Measurements from ENCODE around the gene DNMT3B. TPM values are rescaled to one million over a fixed set of nuclear protein-coding genes. Genes with fewer than 3 reads are reported as not detected.

Gene DNMT3B
- total and polyA plus RNA-seq, 3 donors from 2014 or later: 8.1 to 22.0 (median 20.6) TPM

GRCh38 chr20:32841632-32842031 lies 79.4 kb downstream of the DNMT3B start:
- DNase-seq: no peak
- WGBS, 2 donors: 82 to 88% methylated on average over 1 to 2 of the region's 2 CpGs
- H3K27me3 ChIP-seq: no peaks in the 10 kb centered on the region
- H3K9me3 ChIP-seq: no peaks in the 10 kb centered on the region
- no peaks in the 10 kb centered on the region for H3K4me1 ChIP-seq
- TF ChIP-seq POLR2A (IDR thresholded peaks at IDR 0.05): no peak
- no peak for TF ChIP-seq CTCF (IDR thresholded peaks at IDR 0.05)
- H3K27ac ChIP-seq: no peak overlapping the region
- no peaks in the 10 kb centered on the region for H3K36me3 ChIP-seq (ENCODE audit: low read depth, missing control alignments)
- no peak overlapping the region for H3K4me3 ChIP-seq
- intact Hi-C loops (cut with DNase I; ENCODE audit: low total_unique reads): no loop called here

GRCh38 chr20:32842688-32843524 lies 80.7 kb downstream of the DNMT3B start:
- 86 to 89% methylated on average over 8 of the region's 8 CpGs for WGBS, 2 donors
- TF ChIP-seq CTCF (IDR thresholded peaks at IDR 0.05) (no peak), POLR2A (IDR thresholded peaks at IDR 0.05) (no peak)
- H3K4me1 ChIP-seq: peaks cover 5% of the 10 kb centered on the region
- intact Hi-C loops (cut with DNase I; ENCODE audit: low total_unique reads): no loop called here
- H3K4me3 ChIP-seq: no peak overlapping the region
- no peaks in the 10 kb centered on the region for H3K9me3 ChIP-seq
- H3K27me3 ChIP-seq: no peaks in the 10 kb centered on the region
- no peaks in the 10 kb centered on the region for H3K36me3 ChIP-seq (ENCODE audit: low read depth, missing control alignments)
- H3K27ac ChIP-seq: no peak overlapping the region
- no peak for DNase-seq

GRCh38 chr20:32845786-32846185 lies 83.6 kb downstream of the DNMT3B start:
- Histone ChIP-seq H3K4me3 (no peak overlapping the region), H3K4me1 (peaks cover 14% of the 10 kb centered on the region), H3K9me3 (no peaks in the 10 kb centered on the region), H3K36me3 (ENCODE audit: low read depth, missing control alignments) (no peaks in the 10 kb centered on the region), H3K27ac (no peak overlapping the region), H3K27me3 (no peaks in the 10 kb centered on the region)
- no peak for DNase-seq
- TF ChIP-seq CTCF (IDR thresholded peaks at IDR 0.05) (no peak), POLR2A (IDR thresholded peaks at IDR 0.05) (no peak)
- WGBS, 2 donors: 87 to 96% methylated on average over 2 of the region's 2 CpGs
- intact Hi-C loops (cut with DNase I; ENCODE audit: low total_unique reads): no loop called here

- Histone ChIP-seq H3K4me1 (peaks cover 14% of the 10 kb centered on the region), H3K9me3 (no peaks in the 10 kb centered on the region), H3K36me3 (ENCODE audit: low read depth, missing control alignments) (no peaks in the 10 kb centered on the region), H3K4me3 (no peak overlapping the region), H3K27me3 (no peaks in the 10 kb centered on the region), H3K27ac (no peak overlapping the region)
- no peak for TF ChIP-seq POLR2A (IDR thresholded peaks at IDR 0.05)
- no peak for TF ChIP-seq CTCF (IDR thresholded peaks at IDR 0.05)
- intact Hi-C loops (cut with DNase I; ENCODE audit: low total_unique reads): no loop called here
- 71 to 97% methylated on average over 5 of the region's 5 CpGs for WGBS, 2 donors
- DNase-seq: no peak
These were observed 84.7 kb downstream of the DNMT3B start for GRCh38 chr20:32846852-32847251.

GRCh38 chr20:32847964-32848363 lies 85.8 kb downstream of the DNMT3B start:
- intact Hi-C loops (cut with DNase I; ENCODE audit: low total_unique reads): no loop called here
- WGBS, 2 donors: 88 to 91% methylated on average over 5 of the region's 5 CpGs

More at GRCh38 chr20:32847964-32848363, 85.8 kb downstream of the DNMT3B start:
- TF ChIP-seq POLR2A (IDR thresholded peaks at IDR 0.05) (no peak), CTCF (IDR thresholded peaks at IDR 0.05) (no peak)
- no peaks in the 10 kb centered on the region for H3K9me3 ChIP-seq
- no peak overlapping the region for H3K4me3 ChIP-seq
- H3K36me3 ChIP-seq (ENCODE audit: low read depth, missing control alignments): no peaks in the 10 kb centered on the region
- no peak for DNase-seq
- H3K27ac ChIP-seq: no peak overlapping the region
- no peaks in the 10 kb centered on the region for H3K27me3 ChIP-seq
- H3K4me1 ChIP-seq: peaks cover 14% of the 10 kb centered on the region
